GM12891 (cell line): ENCODE data around the gene RNF150.

ENCODE experiments used
- DNase-seq: peaks from one replicate; pipeline ENCODE4 v3.0.0; 2011; ENCODE audit warnings: low spot score; ENCODE audit not compliant: insufficient read length
- FAIRE-seq: peaks from 2 replicates; lab custom pipeline; 2011; peaks lifted over from hg19 to GRCh38; lab: Jason Lieb, UNC
- PAX5 ChIP-seq: IDR thresholded peaks from 2 replicates; pipeline ENCODE4 v1.6.1; 2011; ENCODE audit warnings: low read length, moderate library complexity, mild to moderate bottlenecking; ENCODE audit not compliant: insufficient read depth, severe bottlenecking
- POLR2A ChIP-seq: IDR thresholded peaks from 2 replicates; pipeline ENCODE4 v1.6.1; 2011; ENCODE audit warnings: low read depth, low read length, control low read depth
- POLR2AphosphoS5 ChIP-seq: IDR thresholded peaks from 2 replicates; pipeline ENCODE4 v1.6.1; 2011; ENCODE audit warnings: low read depth, low read length, control low read depth
- POU2F2 ChIP-seq: IDR thresholded peaks from 2 replicates; pipeline ENCODE4 v1.6.1; 2011; ENCODE audit warnings: low read depth, mild to moderate bottlenecking, control low read depth, low read length, moderate library complexity
- SPI1 ChIP-seq: IDR thresholded peaks from 2 replicates; pipeline ENCODE4 v1.6.1; 2011; ENCODE audit warnings: low read depth, low read length, control low read depth
- TAF1 ChIP-seq: IDR thresholded peaks from 2 replicates; pipeline ENCODE4 v1.6.1; 2011; ENCODE audit warnings: low read depth, low read length, control low read depth

The RNF150 gene

DNA sequence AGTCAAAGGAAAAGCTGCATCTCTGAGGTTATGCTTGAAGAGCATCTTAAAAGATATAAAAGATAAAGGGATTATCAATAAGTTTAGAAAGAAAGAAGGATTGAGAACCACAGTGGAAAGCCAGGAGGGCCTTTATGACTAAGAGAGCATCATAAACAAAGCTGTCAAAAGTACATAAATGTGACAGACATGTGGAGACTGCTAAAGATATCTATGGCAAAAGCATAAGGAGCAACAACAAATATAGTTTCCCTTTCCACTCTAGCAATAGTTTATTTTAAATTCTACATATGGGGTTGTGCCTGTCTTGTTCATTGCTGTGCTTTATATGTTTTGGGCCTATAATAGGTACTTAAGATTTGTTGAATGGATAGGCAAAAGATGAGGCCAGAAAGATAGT is 97.3 kb downstream of the RNF150 start:
- FAIRE-seq, result no peak
- no peak for TF ChIP-seq POU2F2
- TF ChIP-seq TAF1, result no peak
- TF ChIP-seq POLR2A, result no peak
- TF ChIP-seq POLR2AphosphoS5, result no peak
- no peak for TF ChIP-seq PAX5
- TF ChIP-seq SPI1, result no peak
- no peak for DNase-seq

DNA sequence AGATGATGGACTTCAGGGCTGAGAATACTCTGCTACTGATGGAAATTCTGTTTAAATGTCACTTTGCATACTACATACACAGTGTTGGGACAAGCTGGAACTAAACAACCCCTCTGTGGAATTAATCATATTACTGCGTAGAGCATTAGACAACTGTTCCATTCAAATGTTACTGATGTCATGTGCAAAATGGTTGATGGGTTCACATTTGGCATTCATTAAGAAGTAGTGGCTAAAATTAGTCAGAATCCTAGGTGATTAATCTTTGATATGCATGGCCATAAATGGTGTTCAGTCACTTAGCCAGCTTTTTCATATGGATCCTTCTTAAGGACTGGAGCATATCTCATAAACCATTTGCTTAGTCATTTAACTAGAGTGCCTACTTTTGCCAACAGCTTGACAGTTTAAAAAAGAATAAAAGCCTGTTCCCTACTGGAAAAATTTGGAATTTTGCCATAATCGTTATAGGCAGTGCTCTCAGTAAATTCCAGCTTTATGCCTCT is 105.2 kb downstream of the RNF150 start:
- DNase-seq, result no peak
- TF ChIP-seq PAX5 (no peak), TAF1 (no peak), SPI1 (no peak), POU2F2 (no peak), POLR2AphosphoS5 (no peak), POLR2A (no peak)

DNA sequence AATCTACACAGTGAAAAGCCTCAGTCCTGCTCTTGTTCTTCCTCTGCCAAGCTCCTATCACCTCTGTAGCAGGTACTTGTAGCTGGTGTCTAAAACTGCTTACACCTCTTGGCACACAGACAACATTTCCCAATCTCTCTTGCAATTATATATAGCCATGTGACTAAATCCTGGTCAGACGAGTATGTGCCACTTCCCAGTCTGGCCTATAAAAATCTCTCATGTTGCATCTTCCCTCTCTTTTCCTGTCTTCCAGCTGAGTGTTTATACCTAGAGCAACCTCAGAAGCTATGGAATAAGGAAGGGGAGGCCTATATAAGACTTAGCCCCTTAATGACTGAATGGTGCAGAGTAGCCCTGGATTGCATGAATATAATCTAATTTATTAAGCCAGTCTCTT is 105.8 kb downstream of the RNF150 start:
- TF ChIP-seq SPI1, result no peak
- no peak for TF ChIP-seq POU2F2
- no peak for TF ChIP-seq TAF1
- no peak for TF ChIP-seq POLR2AphosphoS5
- TF ChIP-seq PAX5, result no peak
- no peak for TF ChIP-seq POLR2A
- DNase-seq, result no peak
- FAIRE-seq, result no peak

More for the DNA sequence above, 105.2 kb downstream of the RNF150 start:
- FAIRE-seq, result no peak

DNA sequence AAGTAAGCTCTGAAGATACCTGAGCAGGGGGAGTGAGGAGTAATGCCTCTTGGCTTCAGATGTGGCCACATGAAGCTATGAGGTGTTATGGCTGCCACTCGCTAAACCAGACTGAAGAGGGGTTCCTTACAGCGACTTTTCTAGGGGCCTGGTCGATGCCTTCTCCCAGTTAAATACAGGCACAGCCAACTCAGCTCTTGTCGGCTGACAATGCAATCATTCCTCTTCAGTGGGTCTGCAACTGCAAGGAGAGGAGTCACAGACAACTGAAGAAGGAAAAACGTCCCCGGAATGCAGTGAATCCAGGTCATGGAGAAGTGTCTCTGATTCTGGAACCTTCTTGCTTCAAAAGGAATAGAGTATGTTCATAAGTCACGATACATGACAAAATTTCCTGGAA is 106.4 kb downstream of the RNF150 start:
- no peak for TF ChIP-seq POU2F2
- no peak for TF ChIP-seq PAX5
- no peak for TF ChIP-seq POLR2A
- TF ChIP-seq SPI1, result no peak
- no peak for TF ChIP-seq TAF1
- TF ChIP-seq POLR2AphosphoS5, result no peak
- DNase-seq (no peak), FAIRE-seq (no peak)

DNA sequence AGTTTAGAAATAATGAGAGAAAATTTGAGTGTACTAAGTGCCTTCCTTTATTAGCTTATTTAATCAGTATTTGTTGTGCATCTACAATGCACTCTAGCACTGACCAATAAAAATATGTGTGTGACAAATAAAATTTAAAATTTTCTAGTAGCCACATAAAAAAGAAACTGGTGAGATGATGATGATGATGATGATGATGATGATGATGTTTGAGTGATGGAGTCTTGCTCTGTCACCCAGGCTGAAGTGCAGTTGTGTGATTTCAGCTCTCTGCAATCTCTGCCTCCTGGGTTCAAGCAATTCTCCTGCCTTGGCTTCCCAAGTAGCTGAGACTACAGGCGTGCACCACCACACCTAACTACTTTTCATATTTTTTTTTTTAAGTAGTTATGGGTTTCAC is 110.2 kb downstream of the RNF150 start:
- FAIRE-seq, result no peak
- TF ChIP-seq SPI1, result no peak
- no peak for TF ChIP-seq POLR2AphosphoS5
- no peak for TF ChIP-seq TAF1
- TF ChIP-seq POU2F2, result no peak
- TF ChIP-seq POLR2A, result no peak
- no peak for TF ChIP-seq PAX5
- no peak for DNase-seq

DNA sequence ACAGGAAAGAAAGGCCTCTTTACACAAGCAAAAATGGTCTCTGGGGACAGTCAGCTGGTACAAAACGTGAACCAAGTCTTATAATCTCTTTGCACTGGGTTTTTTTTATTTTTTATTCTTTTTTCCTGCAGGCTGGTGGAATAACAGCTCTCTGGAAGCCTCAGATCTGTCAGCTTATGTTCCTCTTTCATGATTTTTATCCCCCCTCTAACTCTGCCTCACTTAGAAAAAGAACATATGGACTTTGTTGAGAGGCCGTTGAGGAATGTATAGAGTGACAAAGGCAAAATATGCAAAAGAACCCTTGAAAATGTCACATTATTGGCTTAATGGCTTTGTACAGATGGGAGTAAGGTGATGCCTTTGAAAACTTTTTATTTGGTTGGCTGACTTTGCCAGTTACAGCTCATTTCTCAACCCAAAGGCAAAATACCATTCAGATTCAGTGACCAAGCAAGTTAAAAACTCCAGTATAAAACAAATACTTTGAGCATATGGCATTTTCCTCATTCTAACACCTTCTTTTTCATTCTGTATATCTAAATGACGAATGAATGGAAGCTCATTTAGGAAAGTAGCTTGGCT is 111.1 kb downstream of the RNF150 start:
- DNase-seq (no peak), FAIRE-seq (no peak)
- no peak for TF ChIP-seq POLR2A
- TF ChIP-seq POLR2AphosphoS5, result no peak
- TF ChIP-seq SPI1, result no peak
- no peak for TF ChIP-seq TAF1
- TF ChIP-seq PAX5, result no peak
- TF ChIP-seq POU2F2, result no peak

DNA sequence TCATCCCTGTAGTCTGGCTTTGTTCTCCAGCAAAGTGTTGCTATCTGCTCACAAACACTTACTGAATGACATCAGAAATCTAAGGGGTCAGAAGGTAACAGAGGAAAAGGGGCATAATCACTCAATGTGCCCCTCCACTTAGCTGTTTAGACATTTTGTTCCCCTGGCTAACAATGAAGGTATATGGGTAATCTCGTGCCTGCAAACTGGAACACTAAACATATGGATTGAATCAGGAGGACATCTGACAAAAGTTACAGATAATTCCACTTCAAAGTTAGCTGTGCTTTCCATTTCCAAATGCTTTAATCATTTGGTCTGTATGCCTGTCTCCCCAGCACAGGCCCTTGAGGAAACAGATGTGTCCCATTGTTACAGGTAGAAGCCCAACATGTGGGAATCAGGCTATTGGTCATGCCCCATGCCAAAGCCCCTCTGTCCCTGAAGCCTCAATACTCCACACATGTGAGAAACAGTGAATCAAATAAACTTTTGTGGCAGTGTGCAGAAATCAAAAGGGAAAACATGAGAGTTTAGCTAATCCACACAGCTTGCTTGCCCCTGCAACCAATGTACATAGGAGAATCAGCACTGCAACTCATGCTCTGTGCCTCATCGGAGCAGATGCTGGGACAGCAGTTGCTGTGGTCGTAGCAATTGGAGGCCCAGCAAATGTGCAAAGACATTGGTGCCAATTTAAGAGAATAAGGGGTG is 111.7 kb downstream of the RNF150 start:
- DNase-seq (no peak), FAIRE-seq (no peak)
- TF ChIP-seq PAX5 (no peak), POU2F2 (no peak), TAF1 (no peak), POLR2AphosphoS5 (no peak), SPI1 (no peak), POLR2A (no peak)

DNA sequence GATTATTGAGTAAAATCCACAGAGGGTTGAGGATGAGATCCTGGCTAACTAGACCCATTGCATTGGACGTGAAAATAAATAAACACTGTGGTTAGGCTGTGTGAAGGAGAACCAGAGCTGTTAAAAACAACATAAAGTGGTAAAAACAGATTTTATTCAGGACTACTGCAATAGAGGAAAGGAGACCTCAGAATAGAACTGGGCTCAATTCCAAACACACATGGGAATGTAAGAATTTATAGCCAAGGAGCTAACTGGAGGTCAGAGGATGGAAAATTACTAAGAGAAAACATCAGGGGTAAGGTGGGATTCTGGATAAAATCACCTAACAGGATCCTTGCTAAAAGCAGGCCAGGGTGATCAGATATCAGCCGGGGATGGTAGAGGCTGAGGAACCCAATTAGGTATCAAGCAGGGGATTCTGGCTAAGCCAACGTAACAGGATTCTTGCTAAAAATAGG is 112.4 kb downstream of the RNF150 start:
- TF ChIP-seq POU2F2, result no peak
- no peak for TF ChIP-seq SPI1
- no peak for TF ChIP-seq POLR2A
- TF ChIP-seq TAF1, result no peak
- TF ChIP-seq POLR2AphosphoS5, result no peak
- TF ChIP-seq PAX5, result no peak
- FAIRE-seq (no peak), DNase-seq (no peak)

DNA sequence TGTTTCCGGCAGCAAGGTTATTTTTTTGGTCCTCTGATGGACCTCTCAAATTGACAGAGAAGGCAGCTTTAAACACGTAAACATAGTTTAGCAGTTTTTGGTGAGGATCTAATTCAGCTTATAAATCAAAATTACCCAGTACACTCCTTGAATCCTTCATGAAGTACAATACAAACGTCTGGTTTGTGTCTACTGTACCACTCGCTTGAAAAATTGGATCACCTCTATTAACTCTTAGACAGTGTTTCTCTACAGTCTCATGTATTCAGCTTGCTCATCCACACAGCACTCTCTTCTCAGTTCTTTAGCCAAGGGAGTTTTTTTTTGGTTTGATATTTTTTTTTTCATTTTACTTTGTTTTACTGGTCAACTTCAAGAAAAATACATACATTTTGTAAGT is 113.5 kb downstream of the RNF150 start:
- no peak for FAIRE-seq
- DNase-seq, result no peak
- no peak for TF ChIP-seq POU2F2
- TF ChIP-seq POLR2A, result no peak
- no peak for TF ChIP-seq PAX5

DNA sequence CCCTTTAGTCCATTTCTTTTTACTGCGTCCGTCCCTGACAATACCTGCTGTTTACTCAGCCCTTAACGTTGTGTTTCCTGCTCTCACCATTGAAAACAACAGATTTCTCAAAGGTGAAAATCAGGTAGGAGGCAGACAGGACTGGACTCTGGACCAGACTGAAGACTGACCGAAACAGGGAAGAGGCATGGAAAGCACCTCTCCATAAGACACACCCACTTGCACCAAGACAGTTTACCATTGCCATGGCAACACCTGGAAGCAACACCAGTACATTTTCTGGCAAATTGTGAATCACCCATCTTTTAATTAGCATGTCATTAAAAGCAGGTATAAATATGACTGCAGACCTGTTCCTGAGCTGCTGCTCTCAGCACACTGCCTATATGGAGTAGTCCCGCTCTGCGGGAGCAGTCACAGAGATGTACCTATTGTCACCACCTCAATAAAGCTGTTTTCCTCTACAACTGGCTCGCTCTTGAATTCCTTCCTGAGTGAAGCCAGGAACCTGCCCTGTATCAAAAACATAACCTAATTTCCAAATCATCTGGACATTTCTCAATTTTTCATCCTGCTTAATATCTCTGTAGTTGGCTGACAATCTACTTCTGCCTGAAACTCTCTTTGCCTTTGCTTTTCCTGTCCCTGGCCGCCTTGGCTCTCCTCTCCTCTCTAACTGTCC is 117.0 kb downstream of the RNF150 start:
- no peak for TF ChIP-seq SPI1
- no peak for TF ChIP-seq PAX5
- TF ChIP-seq POLR2A, result no peak
- TF ChIP-seq TAF1, result no peak
- DNase-seq (no peak), FAIRE-seq (no peak)
